Osteoblast (primary cell): ENCODE results near the gene LRRFIP2. TPM values are rescaled to one million over a fixed set of nuclear protein-coding genes. Genes with fewer than 3 reads are reported as not detected.

ENCODE experiments used
- DNase-seq: peaks from one replicate; pipeline ENCODE4 v3.0.0; 2011; ENCODE audit warnings: low spot score, mixed read lengths; ENCODE audit not compliant: insufficient read length; ENCODE audit errors: missing footprints
- H2AFZ ChIP-seq: 2 replicates; pipeline ENCODE4 v1.6.0; 2011; ENCODE audit warnings: mild to moderate bottlenecking, low read length
- H3K27ac ChIP-seq: 2 replicates; pipeline ENCODE4 v1.5.1; 2011; ENCODE audit warnings: mild to moderate bottlenecking, low read depth, low read length, moderate library complexity
- H3K27me3 ChIP-seq: 2 replicates; pipeline ENCODE4 v1.6.0; 2012; ENCODE audit warnings: mild to moderate bottlenecking, control low read depth, inconsistent platforms, low read length, moderate library complexity; ENCODE audit not compliant: insufficient read depth
- H3K36me3 ChIP-seq: 2 replicates; pipeline ENCODE4 v1.5.1; 2011; ENCODE audit warnings: mild to moderate bottlenecking, low read length, control low read depth, moderate library complexity; ENCODE audit not compliant: insufficient read depth
- H3K4me1 ChIP-seq: 2 replicates; pipeline ENCODE4 v1.5.1; 2011; ENCODE audit warnings: mild to moderate bottlenecking, low read length, control low read depth, moderate library complexity; ENCODE audit not compliant: insufficient read depth
- H3K4me2 ChIP-seq: 2 replicates; pipeline ENCODE4 v1.6.0; 2011; ENCODE audit warnings: mild to moderate bottlenecking, low read length; ENCODE audit not compliant: insufficient read depth
- H3K4me3 ChIP-seq: fragments of 200-600 bp; sonication (generic); 3 replicates; pipeline ENCODE4 v1.5.1; 2012; ENCODE audit warnings: mild to moderate bottlenecking, low read length, inconsistent platforms; ENCODE audit not compliant: insufficient read depth
- H3K79me2 ChIP-seq: 2 replicates; pipeline ENCODE4 v1.6.0; 2012; ENCODE audit warnings: mild to moderate bottlenecking, low read length, control low read depth, inconsistent platforms; ENCODE audit not compliant: insufficient read depth
- H3K9me3 ChIP-seq: 2 replicates; pipeline ENCODE4 v1.5.1; 2011; ENCODE audit warnings: low read depth, low read length, control low read depth
- H4K20me1 ChIP-seq: 2 replicates; pipeline ENCODE4 v1.6.0; 2012; ENCODE audit warnings: mild to moderate bottlenecking, low read length, control low read depth; ENCODE audit not compliant: insufficient read depth
- total RNA-seq: library from RNA; depleted of rRNA; stranded (reverse); fragments of >200 nt; gene quantifications from 2 replicates; pipeline ENCODE4 v1.2.3, GENCODE V29; 2012
- TF ChIP-seq, protein P1 (sequence below): IDR thresholded peaks from 2 replicates; pipeline ENCODE4 v1.5.1; 2011; ENCODE audit warnings: mild to moderate bottlenecking, low read depth, low read length, moderate library complexity; ENCODE audit errors: extremely low read depth

Gene LRRFIP2
- total RNA-seq, 1 donor: 71.3 TPM

DNA sequence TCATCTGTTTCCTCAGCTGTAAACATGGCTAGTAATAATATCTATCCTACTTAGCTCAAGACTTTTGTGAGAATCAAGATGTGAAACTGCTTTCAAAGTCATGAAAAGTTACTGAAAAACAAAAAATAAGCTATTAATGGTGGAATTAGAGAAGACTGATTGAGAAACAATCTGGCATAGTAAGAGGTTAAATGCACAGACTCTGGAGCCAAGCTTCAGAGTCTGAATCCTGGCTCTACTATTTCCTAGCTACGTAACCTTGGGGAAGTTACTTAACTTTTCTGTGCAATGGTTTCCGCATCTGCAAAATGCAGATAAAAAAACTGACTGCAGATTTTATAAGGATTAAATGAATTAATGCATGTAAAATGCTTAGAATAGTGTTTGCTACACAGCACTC is 28.8 kb downstream of the LRRFIP2 start:
- Histone ChIP-seq H3K27me3 (no peaks in the 10 kb centered on the region), H3K4me1 (no peaks in the 10 kb centered on the region), H3K36me3 (peaks cover 41% of the 10 kb centered on the region), H3K27ac (peak overlapping the region; percentile 7), H3K4me3 (no peak overlapping the region), H3K9me3 (no peaks in the 10 kb centered on the region), H3K4me2 (no peak overlapping the region), H2AFZ (no peak overlapping the region), H4K20me1 (no peaks in the 10 kb centered on the region), H3K79me2 (peaks cover 81% of the 10 kb centered on the region)
- DNase-seq: no peak
- TF ChIP-seq, protein P1, sequence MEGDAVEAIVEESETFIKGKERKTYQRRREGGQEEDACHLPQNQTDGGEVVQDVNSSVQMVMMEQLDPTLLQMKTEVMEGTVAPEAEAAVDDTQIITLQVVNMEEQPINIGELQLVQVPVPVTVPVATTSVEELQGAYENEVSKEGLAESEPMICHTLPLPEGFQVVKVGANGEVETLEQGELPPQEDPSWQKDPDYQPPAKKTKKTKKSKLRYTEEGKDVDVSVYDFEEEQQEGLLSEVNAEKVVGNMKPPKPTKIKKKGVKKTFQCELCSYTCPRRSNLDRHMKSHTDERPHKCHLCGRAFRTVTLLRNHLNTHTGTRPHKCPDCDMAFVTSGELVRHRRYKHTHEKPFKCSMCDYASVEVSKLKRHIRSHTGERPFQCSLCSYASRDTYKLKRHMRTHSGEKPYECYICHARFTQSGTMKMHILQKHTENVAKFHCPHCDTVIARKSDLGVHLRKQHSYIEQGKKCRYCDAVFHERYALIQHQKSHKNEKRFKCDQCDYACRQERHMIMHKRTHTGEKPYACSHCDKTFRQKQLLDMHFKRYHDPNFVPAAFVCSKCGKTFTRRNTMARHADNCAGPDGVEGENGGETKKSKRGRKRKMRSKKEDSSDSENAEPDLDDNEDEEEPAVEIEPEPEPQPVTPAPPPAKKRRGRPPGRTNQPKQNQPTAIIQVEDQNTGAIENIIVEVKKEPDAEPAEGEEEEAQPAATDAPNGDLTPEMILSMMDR: no peak

DNA sequence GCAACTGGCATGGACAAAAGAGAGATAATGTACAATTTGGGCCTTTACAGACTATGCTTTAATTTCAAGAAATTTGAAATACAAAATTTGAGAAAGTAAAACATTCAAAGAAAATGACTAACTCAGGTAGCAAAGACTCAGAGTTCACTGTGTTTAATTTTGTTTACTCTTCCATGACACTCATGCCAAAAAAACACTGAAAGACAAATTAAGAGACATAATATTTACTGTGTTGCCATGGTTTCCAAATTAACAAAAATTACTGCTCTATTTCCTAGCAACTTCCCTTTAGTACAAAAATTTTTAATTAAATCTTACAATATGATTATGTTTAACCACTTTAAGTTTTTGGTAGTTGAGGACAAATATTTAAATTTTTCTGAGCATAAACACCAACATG is 29.6 kb downstream of the LRRFIP2 start:
- Histone ChIP-seq H2AFZ (no peak overlapping the region), H3K27me3 (no peaks in the 10 kb centered on the region), H3K9me3 (no peaks in the 10 kb centered on the region), H3K36me3 (peaks cover 41% of the 10 kb centered on the region), H4K20me1 (no peaks in the 10 kb centered on the region), H3K4me1 (no peaks in the 10 kb centered on the region), H3K79me2 (peaks cover 82% of the 10 kb centered on the region), H3K27ac (peak overlapping the region; percentile 17), H3K4me3 (no peak overlapping the region), H3K4me2 (no peak overlapping the region)
- TF ChIP-seq, protein P1: no peak
- no peak for DNase-seq

DNA sequence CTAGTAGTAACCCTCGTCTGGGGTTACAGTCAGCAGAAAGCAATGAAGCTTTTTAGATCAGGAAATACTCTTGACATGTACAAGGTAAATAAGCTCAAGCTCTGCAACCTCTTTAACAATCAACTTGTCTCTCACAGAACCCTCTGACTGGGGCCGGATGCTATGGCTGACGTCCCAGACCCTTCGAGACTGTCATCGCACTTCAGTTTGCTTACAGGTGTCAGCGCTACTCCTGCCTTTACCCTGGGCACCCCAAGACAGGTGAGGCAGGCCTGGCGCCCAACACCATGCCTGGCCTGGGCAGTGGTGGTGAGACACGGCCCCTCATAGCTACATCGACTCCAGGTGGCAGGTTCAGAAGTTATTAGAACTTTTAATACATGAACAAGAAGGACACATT is 30.6 kb downstream of the LRRFIP2 start:
- H3K79me2 ChIP-seq: peaks cover 85% of the 10 kb centered on the region
- H3K9me3 ChIP-seq: no peaks in the 10 kb centered on the region
- no peak overlapping the region for H2AFZ ChIP-seq
- no peak overlapping the region for H3K4me2 ChIP-seq
- peaks cover 40% of the 10 kb centered on the region for H3K36me3 ChIP-seq
- H3K4me1 ChIP-seq: no peaks in the 10 kb centered on the region
- no peak overlapping the region for H3K4me3 ChIP-seq
- no peak for DNase-seq
- H3K27me3 ChIP-seq: no peaks in the 10 kb centered on the region
- TF ChIP-seq, protein P1: no peak
- no peak overlapping the region for H3K27ac ChIP-seq
- no peaks in the 10 kb centered on the region for H4K20me1 ChIP-seq

DNA sequence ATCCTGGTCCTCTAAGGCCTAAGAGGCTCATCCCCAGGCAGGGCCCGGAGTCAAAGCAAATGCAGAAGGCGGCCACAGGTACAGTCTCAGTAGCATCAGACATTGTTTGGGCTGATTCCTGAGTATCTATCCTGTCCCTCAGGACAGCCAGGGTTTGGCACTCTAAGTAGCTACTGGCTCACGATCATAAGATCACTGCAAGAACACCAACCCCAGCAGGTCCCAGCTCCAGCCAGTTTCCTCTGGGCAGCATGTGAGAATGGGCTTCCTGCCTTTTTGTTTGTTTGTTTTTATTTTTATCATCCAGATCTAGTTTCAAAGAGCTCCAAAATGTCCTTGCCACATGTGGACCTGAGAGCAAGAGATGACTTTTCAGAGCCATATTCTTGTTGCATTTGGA is 32.7 kb downstream of the LRRFIP2 start:
- Histone ChIP-seq H3K27me3 (no peaks in the 10 kb centered on the region), H4K20me1 (no peaks in the 10 kb centered on the region), H3K27ac (no peak overlapping the region), H3K36me3 (peaks cover 22% of the 10 kb centered on the region), H2AFZ (no peak overlapping the region), H3K4me3 (no peak overlapping the region), H3K79me2 (peaks cover 91% of the 10 kb centered on the region), H3K4me1 (peaks cover 7% of the 10 kb centered on the region), H3K4me2 (no peak overlapping the region), H3K9me3 (no peaks in the 10 kb centered on the region)
- DNase-seq: no peak
- TF ChIP-seq, protein P1: no peak
